WTC11 (cell line): ENCODE measurements around the gene SLC26A11. TPM values are rescaled to one million over a fixed set of nuclear protein-coding genes. Genes with fewer than 3 reads are reported as not detected.

Experiments
- ATAC-seq: fragments of 200-7000 bp; cut with Tn5 transposase; 2 replicates; pipeline ENCODE4 v1.10.0; 2021; ENCODE audit warnings: mild to moderate bottlenecking, moderate library complexity
- CTCF ChIA-PET: fragments of 300-600 bp; sonication (Branson Sonifier 250); formaldehyde crosslinking; loops from one replicate; lab custom pipeline; 2021; ENCODE audit warnings: antibody characterized with exemption; lab: Charles Lee
- POLR2A ChIA-PET: fragments of 350-600 bp; sonication (Branson Sonifier 250); formaldehyde crosslinking; loops from one replicate; lab custom pipeline; 2021; ENCODE audit warnings: antibody characterized with exemption; lab: Charles Lee
- DNase-seq: peaks from one replicate; pipeline ENCODE4 v3.0.0; 2021; ENCODE audit warnings: low spot score
- H3K27ac Mint-ChIP-seq: 2 replicates; pipeline ENCODE4 v1.8.0; 2021; ENCODE audit warnings: mixed read lengths
- H3K27me3 Mint-ChIP-seq: 2 replicates; pipeline ENCODE4 v1.8.0; 2021; ENCODE audit warnings: low read depth, mild to moderate bottlenecking, moderate library complexity, mixed read lengths
- H3K36me3 Mint-ChIP-seq: 2 replicates; pipeline ENCODE4 v1.8.0; 2021; ENCODE audit warnings: mixed read lengths
- H3K4me1 Mint-ChIP-seq: 2 replicates; pipeline ENCODE4 v1.8.0; 2022; ENCODE audit warnings: mixed read lengths
- H3K4me3 Mint-ChIP-seq: 2 replicates; pipeline ENCODE4 v1.8.0; 2021; ENCODE audit warnings: mild to moderate bottlenecking, moderate library complexity, mixed read lengths
- H3K9me3 Mint-ChIP-seq: 2 replicates; pipeline ENCODE4 v1.8.0; 2021; ENCODE audit warnings: mixed read lengths
- ATF6 ChIP-seq: sonication (generic); formaldehyde crosslinking; IDR thresholded peaks from 2 replicates; pipeline ENCODE4 v1.8.1; 2023; ENCODE audit warnings: mild to moderate bottlenecking, missing genetic modification reagents
- GABPB1 ChIP-seq: sonication (generic); formaldehyde crosslinking; IDR thresholded peaks from 2 replicates; pipeline ENCODE4 v1.8.1; 2023; ENCODE audit warnings: mild to moderate bottlenecking, missing genetic modification reagents
- HMGA2 ChIP-seq: fragments of 250-450 bp; sonication (Bioruptor Pico); IDR thresholded peaks from 2 replicates; pipeline ENCODE4 v1.4.0; 2021; ENCODE audit warnings: mild to moderate bottlenecking, moderate library complexity
- IRF2 ChIP-seq: sonication (generic); formaldehyde crosslinking; IDR thresholded peaks from 2 replicates; pipeline ENCODE4 v1.8.0; 2022; ENCODE audit warnings: low read depth, missing genetic modification reagents, borderline replicate concordance
- MYBL2 ChIP-seq: sonication (generic); formaldehyde crosslinking; IDR thresholded peaks from 2 replicates; pipeline ENCODE4 v1.8.1; 2023; ENCODE audit warnings: mild to moderate bottlenecking, moderate library complexity, missing genetic modification reagents
- SOX15 ChIP-seq: fragments of 250-450 bp; sonication (Bioruptor Pico); IDR thresholded peaks from 2 replicates; pipeline ENCODE4 v1.9.0; 2021; ENCODE audit warnings: mild to moderate bottlenecking
- ZNF423 ChIP-seq: fragments of 250-450 bp; sonication (Bioruptor Pico); IDR thresholded peaks from 2 replicates; pipeline ENCODE4 v2.1.2; 2022; ENCODE audit warnings: mild to moderate bottlenecking, moderate library complexity
- total RNA-seq: library from RNA; stranded (reverse); gene quantifications from 3 replicates; pipeline ENCODE4 v1.2.3, GENCODE V29; 2021
- TF ChIP-seq, protein P1 (sequence below): sonication (generic); formaldehyde crosslinking; IDR thresholded peaks from 2 replicates; pipeline ENCODE4 v1.8.1; 2022; ENCODE audit warnings: mild to moderate bottlenecking, moderate library complexity, missing genetic modification reagents
- TF ChIP-seq, protein P2 (sequence below): sonication (generic); formaldehyde crosslinking; IDR thresholded peaks from 2 replicates; pipeline ENCODE4 v1.8.0; 2022; ENCODE audit warnings: mild to moderate bottlenecking, missing genetic modification reagents
- TF ChIP-seq, protein P3 (sequence below): sonication (generic); formaldehyde crosslinking; IDR thresholded peaks from 2 replicates; pipeline ENCODE4 v1.8.0; 2023; ENCODE audit warnings: mild to moderate bottlenecking, missing genetic modification reagents
- TF ChIP-seq, protein P4 (sequence below): sonication (generic); formaldehyde crosslinking; IDR thresholded peaks from 2 replicates; pipeline ENCODE4 v1.8.1; 2022; ENCODE audit warnings: low read depth, mild to moderate bottlenecking, moderate library complexity, missing genetic modification reagents, borderline replicate concordance
- TF ChIP-seq, protein P5 (sequence below): sonication (generic); formaldehyde crosslinking; conservative IDR thresholded peaks from 2 replicates; pipeline ENCODE4 v1.8.1; 2023; ENCODE audit warnings: mild to moderate bottlenecking, low read depth, missing genetic modification reagents, moderate library complexity

Gene SLC26A11
- total RNA-seq, 1 experiment from 2014 or later: 26.4 TPM

- Mint-ChIP-seq H3K36me3 (peaks cover 4% of the 10 kb centered on the region; the same call in 1 of the 2 replicates), H3K4me3 (no peak overlapping the region), H3K27ac (no peak overlapping the region), H3K27me3 (no peaks in the 10 kb centered on the region), H3K4me1 (peaks cover 23% of the 10 kb centered on the region), H3K9me3 (no peaks in the 10 kb centered on the region)
- no peak for TF ChIP-seq GABPB1 (CRISPR knock-in tag)
- TF ChIP-seq, protein P1, sequence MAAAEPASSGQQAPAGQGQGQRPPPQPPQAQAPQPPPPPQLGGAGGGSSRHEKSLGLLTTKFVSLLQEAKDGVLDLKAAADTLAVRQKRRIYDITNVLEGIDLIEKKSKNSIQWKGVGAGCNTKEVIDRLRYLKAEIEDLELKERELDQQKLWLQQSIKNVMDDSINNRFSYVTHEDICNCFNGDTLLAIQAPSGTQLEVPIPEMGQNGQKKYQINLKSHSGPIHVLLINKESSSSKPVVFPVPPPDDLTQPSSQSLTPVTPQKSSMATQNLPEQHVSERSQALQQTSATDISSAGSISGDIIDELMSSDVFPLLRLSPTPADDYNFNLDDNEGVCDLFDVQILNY (CRISPR knock-in tag): no peak
- no peak for TF ChIP-seq MYBL2 (CRISPR knock-in tag)
- TF ChIP-seq, protein P2, sequence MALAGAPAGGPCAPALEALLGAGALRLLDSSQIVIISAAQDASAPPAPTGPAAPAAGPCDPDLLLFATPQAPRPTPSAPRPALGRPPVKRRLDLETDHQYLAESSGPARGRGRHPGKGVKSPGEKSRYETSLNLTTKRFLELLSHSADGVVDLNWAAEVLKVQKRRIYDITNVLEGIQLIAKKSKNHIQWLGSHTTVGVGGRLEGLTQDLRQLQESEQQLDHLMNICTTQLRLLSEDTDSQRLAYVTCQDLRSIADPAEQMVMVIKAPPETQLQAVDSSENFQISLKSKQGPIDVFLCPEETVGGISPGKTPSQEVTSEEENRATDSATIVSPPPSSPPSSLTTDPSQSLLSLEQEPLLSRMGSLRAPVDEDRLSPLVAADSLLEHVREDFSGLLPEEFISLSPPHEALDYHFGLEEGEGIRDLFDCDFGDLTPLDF (CRISPR knock-in tag): no peak
- no peak for TF ChIP-seq HMGA2
- no peak for TF ChIP-seq ATF6
- TF ChIP-seq, protein P3, sequence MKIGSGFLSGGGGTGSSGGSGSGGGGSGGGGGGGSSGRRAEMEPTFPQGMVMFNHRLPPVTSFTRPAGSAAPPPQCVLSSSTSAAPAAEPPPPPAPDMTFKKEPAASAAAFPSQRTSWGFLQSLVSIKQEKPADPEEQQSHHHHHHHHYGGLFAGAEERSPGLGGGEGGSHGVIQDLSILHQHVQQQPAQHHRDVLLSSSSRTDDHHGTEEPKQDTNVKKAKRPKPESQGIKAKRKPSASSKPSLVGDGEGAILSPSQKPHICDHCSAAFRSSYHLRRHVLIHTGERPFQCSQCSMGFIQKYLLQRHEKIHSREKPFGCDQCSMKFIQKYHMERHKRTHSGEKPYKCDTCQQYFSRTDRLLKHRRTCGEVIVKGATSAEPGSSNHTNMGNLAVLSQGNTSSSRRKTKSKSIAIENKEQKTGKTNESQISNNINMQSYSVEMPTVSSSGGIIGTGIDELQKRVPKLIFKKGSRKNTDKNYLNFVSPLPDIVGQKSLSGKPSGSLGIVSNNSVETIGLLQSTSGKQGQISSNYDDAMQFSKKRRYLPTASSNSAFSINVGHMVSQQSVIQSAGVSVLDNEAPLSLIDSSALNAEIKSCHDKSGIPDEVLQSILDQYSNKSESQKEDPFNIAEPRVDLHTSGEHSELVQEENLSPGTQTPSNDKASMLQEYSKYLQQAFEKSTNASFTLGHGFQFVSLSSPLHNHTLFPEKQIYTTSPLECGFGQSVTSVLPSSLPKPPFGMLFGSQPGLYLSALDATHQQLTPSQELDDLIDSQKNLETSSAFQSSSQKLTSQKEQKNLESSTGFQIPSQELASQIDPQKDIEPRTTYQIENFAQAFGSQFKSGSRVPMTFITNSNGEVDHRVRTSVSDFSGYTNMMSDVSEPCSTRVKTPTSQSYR (CRISPR knock-in tag): no peak
- TF ChIP-seq, protein P4, sequence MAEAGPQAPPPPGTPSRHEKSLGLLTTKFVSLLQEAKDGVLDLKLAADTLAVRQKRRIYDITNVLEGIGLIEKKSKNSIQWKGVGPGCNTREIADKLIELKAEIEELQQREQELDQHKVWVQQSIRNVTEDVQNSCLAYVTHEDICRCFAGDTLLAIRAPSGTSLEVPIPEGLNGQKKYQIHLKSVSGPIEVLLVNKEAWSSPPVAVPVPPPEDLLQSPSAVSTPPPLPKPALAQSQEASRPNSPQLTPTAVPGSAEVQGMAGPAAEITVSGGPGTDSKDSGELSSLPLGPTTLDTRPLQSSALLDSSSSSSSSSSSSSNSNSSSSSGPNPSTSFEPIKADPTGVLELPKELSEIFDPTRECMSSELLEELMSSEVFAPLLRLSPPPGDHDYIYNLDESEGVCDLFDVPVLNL (CRISPR knock-in tag): no peak
- no peak for TF ChIP-seq SOX15 (CRISPR knock-in tag)
- TF ChIP-seq, protein P5, sequence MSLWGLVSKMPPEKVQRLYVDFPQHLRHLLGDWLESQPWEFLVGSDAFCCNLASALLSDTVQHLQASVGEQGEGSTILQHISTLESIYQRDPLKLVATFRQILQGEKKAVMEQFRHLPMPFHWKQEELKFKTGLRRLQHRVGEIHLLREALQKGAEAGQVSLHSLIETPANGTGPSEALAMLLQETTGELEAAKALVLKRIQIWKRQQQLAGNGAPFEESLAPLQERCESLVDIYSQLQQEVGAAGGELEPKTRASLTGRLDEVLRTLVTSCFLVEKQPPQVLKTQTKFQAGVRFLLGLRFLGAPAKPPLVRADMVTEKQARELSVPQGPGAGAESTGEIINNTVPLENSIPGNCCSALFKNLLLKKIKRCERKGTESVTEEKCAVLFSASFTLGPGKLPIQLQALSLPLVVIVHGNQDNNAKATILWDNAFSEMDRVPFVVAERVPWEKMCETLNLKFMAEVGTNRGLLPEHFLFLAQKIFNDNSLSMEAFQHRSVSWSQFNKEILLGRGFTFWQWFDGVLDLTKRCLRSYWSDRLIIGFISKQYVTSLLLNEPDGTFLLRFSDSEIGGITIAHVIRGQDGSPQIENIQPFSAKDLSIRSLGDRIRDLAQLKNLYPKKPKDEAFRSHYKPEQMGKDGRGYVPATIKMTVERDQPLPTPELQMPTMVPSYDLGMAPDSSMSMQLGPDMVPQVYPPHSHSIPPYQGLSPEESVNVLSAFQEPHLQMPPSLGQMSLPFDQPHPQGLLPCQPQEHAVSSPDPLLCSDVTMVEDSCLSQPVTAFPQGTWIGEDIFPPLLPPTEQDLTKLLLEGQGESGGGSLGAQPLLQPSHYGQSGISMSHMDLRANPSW (CRISPR knock-in tag): no peak
- ChIA-PET CTCF (interaction anchor here (2.5 kb wide), 1 partner anchor 123 kb away, joined by 9 read pairs; the partner anchor contains the start of gene GAA), POLR2A (no interaction called here)
- ATAC-seq (no peak; the same call in 1 of the 2 replicates), DNase-seq (peak; percentile 40)
Measured at GRCh38 chr17:80224683-80225082, 4.5 kb downstream of the SLC26A11 start.

GRCh38 chr17:80225230-80225629 lies 5.0 kb downstream of the SLC26A11 start:
- ChIA-PET CTCF (interaction anchor here (0.6 to 2.5 kb wide), 3 partner anchors 10 to 124 kb away, joined by 4 to 9 read pairs (median 6); partner anchors contain the start of gene GAA), POLR2A (no interaction called here)
- H3K9me3 Mint-ChIP-seq: no peaks in the 10 kb centered on the region
- no peak overlapping the region for H3K4me3 Mint-ChIP-seq
- H3K4me1 Mint-ChIP-seq: peaks cover 23% of the 10 kb centered on the region
- H3K27ac Mint-ChIP-seq: no peak overlapping the region
- TF ChIP-seq ZNF423 (CRISPR knock-in tag) (peak; percentile 36; the same call in 1 of the 2 replicates), IRF2 (CRISPR knock-in tag) (no peak)
- TF ChIP-seq, all 79 proteins: peak for 1
- Mint-ChIP-seq H3K27me3 (no peaks in the 10 kb centered on the region), H3K36me3 (peaks cover 7% of the 10 kb centered on the region)
- ATAC-seq (no peak; the same call in 1 of the 2 replicates), DNase-seq (peak; percentile 43)
